SK-N-SH (cell line): ENCODE measurements around the gene TMEM87B.

Experiments used
- CTCF ChIP-seq: fragments of 200-600 bp; sonication (generic); IDR thresholded peaks from 2 replicates; pipeline ENCODE4 v1.6.1; 2017; ENCODE audit warnings: antibody characterized with exemption, mild to moderate bottlenecking, moderate library complexity
- EP300 ChIP-seq, 2 experiments: IDR thresholded peaks; 2 replicates each; pipeline versions ENCODE4 v1.4.0 to v1.6.1; 2012; ENCODE audit warnings: borderline replicate concordance in 1 of 2, low read depth in 1 of 2, low read length in 1 of 2
- MXI1 ChIP-seq: IDR thresholded peaks from 2 replicates; pipeline ENCODE4 v1.6.1; 2012; ENCODE audit warnings: mild to moderate bottlenecking, low read depth, low read length, improper control_type of control experiment
- RAD21 ChIP-seq: IDR thresholded peaks from 2 replicates; pipeline ENCODE4 v1.6.1; 2012; ENCODE audit warnings: mild to moderate bottlenecking, low read length
- TCF12 ChIP-seq: IDR thresholded peaks from 2 replicates; pipeline ENCODE4 v1.4.0; 2012
- YY1 ChIP-seq: IDR thresholded peaks from 2 replicates; pipeline ENCODE4 v1.4.0; 2012; ENCODE audit warnings: low read depth, mild to moderate bottlenecking

- no peak for TF ChIP-seq CTCF
- peak; percentile 45; the same call in 1 of the 2 replicates for TF ChIP-seq YY1
- no peak for TF ChIP-seq RAD21
- peak; percentile 79 for TF ChIP-seq MXI1
- no peak; a peak in 1 of 4 replicates for TF ChIP-seq EP300 (IDR thresholded peaks at IDR 0.05; ENCODE audit: borderline replicate concordance in 1 of 2, low read depth in 1 of 2, low read length in 1 of 2)
- peak; percentile 18; the same call in 1 of the 2 replicates for TF ChIP-seq TCF12
Observed at GRCh38 chr2:112054847-112055729, at the start of gene TMEM87B.
